HCT116 (cell line): ENCODE data around the gene WSCD2. TPM values are rescaled to one million over a fixed set of nuclear protein-coding genes. Genes with fewer than 3 reads are reported as not detected.

Source experiments
- ATAC-seq: fragments of 200-7000 bp; cut with Tn5 transposase; 2 replicates; pipeline ENCODE4 v1.9.1; 2020; ENCODE audit warnings: mild to moderate bottlenecking, moderate library complexity
- BruUV-seq: library from RNA; stranded (reverse); fragments of 400-500 nt; replicated peaks from 2 replicates; lab custom pipeline; 2021; lab: Mats Ljungman, UMichigan
- CTCF ChIA-PET: fragments of 300-600 bp; sonication (Branson Sonifier 250); formaldehyde crosslinking; loops from one replicate; lab custom pipeline; 2021; ENCODE audit warnings: antibody characterized with exemption; lab: Charles Lee
- POLR2A ChIA-PET: fragments of 300-600, 350-600 bp; sonication (Branson Sonifier 250); formaldehyde crosslinking; loops from one replicate; lab custom pipeline; 2021; ENCODE audit warnings: antibody characterized with exemption; lab: Charles Lee
- RAD21 ChIA-PET, 2 experiments: fragments of 300-600 bp; sonication (Branson Sonifier 250); formaldehyde crosslinking; loops; one replicate each; lab custom pipeline; 2023; ENCODE audit warnings: low total read pairs in 2 of 2; ENCODE audit not compliant: uncharacterized antibody in 2 of 2, unreplicated experiment in 2 of 2, low non-redundant PET in 1 of 2; lab: Charles Lee
- DNase-seq: peaks from one replicate; pipeline ENCODE4 v3.0.0-alpha.2; 2010; ENCODE audit warnings: low read depth, low spot score
- H2AFZ ChIP-seq: fragments of 200-600 bp; shearing (Covaris generic), sonication (generic); 2 replicates; pipeline ENCODE4 v1.6.1; 2017; ENCODE audit warnings: low read depth, mixed run types, mixed read lengths, antibody characterized with exemption, low read length; ENCODE audit not compliant: poor library complexity, severe bottlenecking
- H3K27ac ChIP-seq: 2 replicates; pipeline ENCODE4 v1.5.1; 2012; ENCODE audit warnings: low read depth, low read length
- H3K27me3 ChIP-seq: fragments of 200-600 bp; sonication (generic); 2 replicates; pipeline ENCODE4 v1.6.1; 2016; ENCODE audit warnings: mixed run types, low read length, mixed read lengths; ENCODE audit not compliant: insufficient read depth
- H3K36me3 ChIP-seq, 2 experiments: fragments of 200-500 bp in 1 of 2; fragments of 200-600 bp in 1 of 2; sonication (Bioruptor generic) in 1 of 2; sonication (generic) in 1 of 2; 2 replicates each; pipeline versions ENCODE4 v1.5.1 to v1.6.1; 2014 to 2016; ENCODE audit warnings: low read length in 2 of 2, inconsistent platforms in 1 of 2, mixed read lengths in 1 of 2, mixed run types in 1 of 2; ENCODE audit not compliant: insufficient read depth in 2 of 2, control insufficient read depth in 1 of 2
- H3K4me1 ChIP-seq, 2 experiments: fragments of 200-600 bp in 1 of 2; sonication (generic) in 1 of 2; 2 replicates each; pipeline versions ENCODE4 v1.5.1 to v1.6.1; 2012 to 2017; ENCODE audit warnings: low read length in 2 of 2, inconsistent platforms in 1 of 2, mild to moderate bottlenecking in 1 of 2, mixed read lengths in 1 of 2, mixed run types in 1 of 2, moderate library complexity in 1 of 2; ENCODE audit not compliant: insufficient read depth in 2 of 2, control insufficient read depth in 1 of 2
- H3K4me2 ChIP-seq: fragments of 200-600 bp; sonication (generic); 2 replicates; pipeline ENCODE4 v1.6.1; 2017; ENCODE audit warnings: mixed run types, low read length, mixed read lengths
- H3K4me3 ChIP-seq, 2 experiments: fragments of 200-600 bp in 1 of 2; sonication (generic) in 1 of 2; replicated peaks in 1 of 2; 2 replicates each; pipeline ENCODE4 v1.5.1; 2011 to 2016; ENCODE audit warnings: low read length in 2 of 2, control low read depth in 1 of 2, low read depth in 1 of 2, mild to moderate bottlenecking in 1 of 2, mixed read lengths in 1 of 2, mixed run types in 1 of 2
- H3K79me2 ChIP-seq: fragments of 200-600 bp; sonication (generic); 2 replicates; pipeline ENCODE4 v1.6.1; 2017; ENCODE audit warnings: mild to moderate bottlenecking, mixed run types, low read length, moderate library complexity, mixed read lengths; ENCODE audit not compliant: insufficient read depth
- H3K9ac ChIP-seq: fragments of 200-600 bp; sonication (generic); 2 replicates; pipeline ENCODE4 v1.6.1; 2016; ENCODE audit warnings: low read length, mixed read lengths
- H3K9me2 ChIP-seq: fragments of 200-600 bp; sonication (generic), shearing (Covaris generic); 2 replicates; pipeline ENCODE4 v1.6.1; 2017; ENCODE audit warnings: mixed run types, mild to moderate bottlenecking, moderate library complexity; ENCODE audit not compliant: insufficient read depth
- H3K9me3 ChIP-seq, 2 experiments: fragments of 200-500 bp in 1 of 2; fragments of 200-600 bp in 1 of 2; sonication (Bioruptor generic) in 1 of 2; sonication (generic) in 1 of 2; 2 replicates each; pipeline ENCODE4 v1.6.1; 2014 to 2017; ENCODE audit warnings: low read length in 2 of 2, mixed read lengths in 2 of 2, inconsistent platforms in 1 of 2, low read depth in 1 of 2, mild to moderate bottlenecking in 1 of 2, mixed run types in 1 of 2, moderate library complexity in 1 of 2; ENCODE audit not compliant: control insufficient read depth in 1 of 2, insufficient read depth in 1 of 2
- H4K20me1 ChIP-seq: fragments of 200-600 bp; sonication (generic), shearing (Covaris generic); 2 replicates; pipeline ENCODE4 v1.6.1; 2017; ENCODE audit warnings: mixed run types, mild to moderate bottlenecking, moderate library complexity; ENCODE audit not compliant: insufficient read depth
- CBX3 ChIP-seq: IDR thresholded peaks from 2 replicates; pipeline ENCODE4 v1.6.1; 2012; ENCODE audit warnings: low read depth
- CEBPB ChIP-seq: IDR thresholded peaks from 2 replicates; pipeline ENCODE4 v1.6.1; 2012; ENCODE audit warnings: low read depth
- CTCF ChIP-seq, 3 experiments: fragments of 200-600 bp in 1 of 3; sonication (generic) in 1 of 3; IDR thresholded peaks in 2 of 3; conservative IDR thresholded peaks in 1 of 3; 2 replicates each; pipeline ENCODE4 v1.5.1; 2012 to 2017; ENCODE audit warnings: low read depth in 2 of 3, low read length in 2 of 3, antibody characterized with exemption in 1 of 3, borderline replicate concordance in 1 of 3, control low read depth in 1 of 3, mild to moderate bottlenecking in 1 of 3, mixed read lengths in 1 of 3, mixed run types in 1 of 3, moderate library complexity in 1 of 3; ENCODE audit not compliant: insufficient read depth in 1 of 3
- ELF1 ChIP-seq: IDR thresholded peaks from 2 replicates; pipeline ENCODE4 v1.6.1; 2012; ENCODE audit warnings: low read depth, borderline replicate concordance
- EZH2phosphoT487 ChIP-seq: fragments of 200-600 bp; IDR thresholded peaks from 2 replicates; pipeline ENCODE4 v1.6.1; 2018; ENCODE audit warnings: antibody characterized with exemption, borderline replicate concordance
- FOSL1 ChIP-seq: IDR thresholded peaks from 2 replicates; pipeline ENCODE4 v1.6.1; 2012; ENCODE audit warnings: low read depth
- JUND ChIP-seq: IDR thresholded peaks from 2 replicates; pipeline ENCODE4 v1.6.1; 2012
- POLR2A ChIP-seq: IDR thresholded peaks from 2 replicates; pipeline ENCODE4 v1.7.0; 2011; ENCODE audit warnings: borderline replicate concordance; ENCODE audit not compliant: insufficient read depth, insufficient read length; ENCODE audit errors: extremely low read depth
- REST ChIP-seq: IDR thresholded peaks from 2 replicates; pipeline ENCODE4 v1.6.1; 2012; ENCODE audit warnings: low read depth
- SRF ChIP-seq: IDR thresholded peaks from 2 replicates; pipeline ENCODE4 v1.6.1; 2012; ENCODE audit warnings: low read depth
- TCF7L2 ChIP-seq: IDR thresholded peaks from 2 replicates; pipeline ENCODE4 v1.7.0; 2011; ENCODE audit warnings: borderline replicate concordance, inconsistent platforms; ENCODE audit not compliant: insufficient read depth, insufficient read length; ENCODE audit errors: extremely low read depth
- intact Hi-C: fragments of 100-400 bp; cut with micrococcal nuclease; formaldehyde crosslinking; loops from 2 replicates; pipeline ENCODE4 v1.10.0; 2022
- total RNA-seq: library from RNA; stranded (reverse); gene quantifications from one replicate; pipeline ENCODE4 v1.2.1, GENCODE V29; 2021; ENCODE audit not compliant: unreplicated experiment

The WSCD2 gene
- total RNA-seq, 1 experiment from 2014 or later = 0.05 TPM

GRCh38 chr12:108121728-108122471 lies 7.2 kb upstream of the WSCD2 start:
- ATAC-seq = no peak
- ChIA-PET POLR2A (no interaction called here), CTCF (no interaction called here), RAD21 (no interaction called here)
- BruUV-seq = no TSS peak
- Histone ChIP-seq H2AFZ (no peak overlapping the region), H3K4me2 (no peak overlapping the region), H3K4me1 (no peaks in the 10 kb centered on the region), H4K20me1 (no peaks in the 10 kb centered on the region), H3K27me3 (peaks cover 45% of the 10 kb centered on the region), H3K9me2 (no peaks in the 10 kb centered on the region), H3K36me3 (no peaks in the 10 kb centered on the region), H3K27ac (no peak overlapping the region), H3K9ac (no peak overlapping the region), H3K79me2 (no peaks in the 10 kb centered on the region), H3K9me3 (no peaks in the 10 kb centered on the region), H3K4me3 (no peak overlapping the region)
- no peak for DNase-seq
- intact Hi-C loops = no loop called here
- TF ChIP-seq JUND (no peak), EZH2phosphoT487 (no peak), CBX3 (no peak)

GRCh38 chr12:108122644-108123043 lies 6.4 kb upstream of the WSCD2 start:
- H3K9ac ChIP-seq = no peak overlapping the region
- no peaks in the 10 kb centered on the region for H3K9me2 ChIP-seq
- no peak overlapping the region for H3K27ac ChIP-seq
- no TSS peak for BruUV-seq
- ATAC-seq = no peak
- no peak overlapping the region for H2AFZ ChIP-seq
- no peaks in the 10 kb centered on the region for H3K9me3 ChIP-seq
- intact Hi-C loops = no loop called here
- no peak overlapping the region for H3K4me3 ChIP-seq
- H3K36me3 ChIP-seq = no peaks in the 10 kb centered on the region
- RAD21 ChIA-PET = no interaction called here
- H4K20me1 ChIP-seq = no peaks in the 10 kb centered on the region
- H3K79me2 ChIP-seq = no peaks in the 10 kb centered on the region
- peaks cover 45% of the 10 kb centered on the region for H3K27me3 ChIP-seq
- TF ChIP-seq ELF1 (no peak), EZH2phosphoT487 (no peak), REST (no peak), CEBPB (no peak), SRF (no peak), CTCF (IDR thresholded peaks at IDR 0.05 in 2 of 3, conservative IDR thresholded peaks at IDR 0.05 in 1 of 3; ENCODE audit: borderline replicate concordance in 1 of 3, insufficient read depth in 1 of 3, low read depth in 2 of 3, low read length in 2 of 3) (no peak), FOSL1 (no peak), TCF7L2 (no peak), POLR2A (no peak)
- TF ChIP-seq, all 23 proteins: peak for 0
- ChIA-PET CTCF (no interaction called here), POLR2A (no interaction called here)
- DNase-seq = no peak
- H3K4me2 ChIP-seq = no peak overlapping the region
- H3K4me1 ChIP-seq = no peaks in the 10 kb centered on the region
